Panc1 (cell line): ENCODE results near the gene ANKRD42.

Source experiments
- POLR2AphosphoS5 ChIP-seq: IDR thresholded peaks from 2 replicates; pipeline ENCODE4 v1.6.1; 2012; ENCODE audit warnings: mild to moderate bottlenecking, low read depth, low read length, moderate library complexity
- TF ChIP-seq, protein P1 (sequence below), 2 experiments: IDR thresholded peaks; 2 replicates each; pipeline ENCODE4 v1.6.1; 2011 to 2012; ENCODE audit warnings: low read depth in 2 of 2, control low read depth in 1 of 2, low read length in 1 of 2, mild to moderate bottlenecking in 1 of 2, moderate library complexity in 1 of 2; ENCODE audit not compliant: insufficient read depth in 1 of 2

DNA sequence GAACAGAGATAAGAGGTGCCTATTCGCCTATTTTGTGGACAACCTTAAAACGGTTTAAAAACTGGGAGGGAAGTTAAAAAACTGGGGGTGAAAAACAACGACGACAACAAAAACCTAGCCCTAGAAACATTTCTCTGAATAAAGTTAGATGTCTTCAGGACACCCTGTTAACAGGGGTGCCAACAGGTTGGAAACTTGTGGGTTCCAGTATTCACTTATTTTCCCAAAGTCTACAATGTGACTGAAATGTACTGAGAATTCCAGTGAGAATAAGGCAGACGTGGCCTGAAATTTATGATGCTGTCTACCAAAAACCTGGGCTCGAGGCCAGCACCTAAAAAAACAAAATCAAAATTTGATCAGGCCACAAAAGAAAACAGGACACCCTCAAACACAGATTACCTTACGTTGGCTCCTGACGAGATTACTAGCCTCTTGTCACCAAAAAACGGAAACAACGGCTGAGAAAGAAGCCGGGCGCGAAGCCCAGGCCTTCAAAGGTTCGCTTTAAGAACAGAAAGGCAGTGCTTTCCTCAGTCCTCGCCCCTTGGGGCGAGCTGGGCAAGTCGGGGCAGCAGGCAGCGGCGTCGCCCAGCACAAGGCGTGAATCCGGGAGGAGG, 91.7 kb downstream of the ANKRD42 start:
- TF ChIP-seq POLR2AphosphoS5, result no peak
- TF ChIP-seq, protein P1, sequence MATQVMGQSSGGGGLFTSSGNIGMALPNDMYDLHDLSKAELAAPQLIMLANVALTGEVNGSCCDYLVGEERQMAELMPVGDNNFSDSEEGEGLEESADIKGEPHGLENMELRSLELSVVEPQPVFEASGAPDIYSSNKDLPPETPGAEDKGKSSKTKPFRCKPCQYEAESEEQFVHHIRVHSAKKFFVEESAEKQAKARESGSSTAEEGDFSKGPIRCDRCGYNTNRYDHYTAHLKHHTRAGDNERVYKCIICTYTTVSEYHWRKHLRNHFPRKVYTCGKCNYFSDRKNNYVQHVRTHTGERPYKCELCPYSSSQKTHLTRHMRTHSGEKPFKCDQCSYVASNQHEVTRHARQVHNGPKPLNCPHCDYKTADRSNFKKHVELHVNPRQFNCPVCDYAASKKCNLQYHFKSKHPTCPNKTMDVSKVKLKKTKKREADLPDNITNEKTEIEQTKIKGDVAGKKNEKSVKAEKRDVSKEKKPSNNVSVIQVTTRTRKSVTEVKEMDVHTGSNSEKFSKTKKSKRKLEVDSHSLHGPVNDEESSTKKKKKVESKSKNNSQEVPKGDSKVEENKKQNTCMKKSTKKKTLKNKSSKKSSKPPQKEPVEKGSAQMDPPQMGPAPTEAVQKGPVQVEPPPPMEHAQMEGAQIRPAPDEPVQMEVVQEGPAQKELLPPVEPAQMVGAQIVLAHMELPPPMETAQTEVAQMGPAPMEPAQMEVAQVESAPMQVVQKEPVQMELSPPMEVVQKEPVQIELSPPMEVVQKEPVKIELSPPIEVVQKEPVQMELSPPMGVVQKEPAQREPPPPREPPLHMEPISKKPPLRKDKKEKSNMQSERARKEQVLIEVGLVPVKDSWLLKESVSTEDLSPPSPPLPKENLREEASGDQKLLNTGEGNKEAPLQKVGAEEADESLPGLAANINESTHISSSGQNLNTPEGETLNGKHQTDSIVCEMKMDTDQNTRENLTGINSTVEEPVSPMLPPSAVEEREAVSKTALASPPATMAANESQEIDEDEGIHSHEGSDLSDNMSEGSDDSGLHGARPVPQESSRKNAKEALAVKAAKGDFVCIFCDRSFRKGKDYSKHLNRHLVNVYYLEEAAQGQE (IDR thresholded peaks at IDR 0.05; ENCODE audit: insufficient read depth in 1 of 2, low read depth in 2 of 2, low read length in 1 of 2), result no peak
